Measurements from ENCODE around the gene SGTA.

Gene SGTA

GRCh38 chr19:2809387-2810140 is 26.5 kb upstream of the SGTA start:
- POLR2A ChIA-PET: no interaction called here

GRCh38 chr19:2808129-2808941 is 25.3 kb upstream of the SGTA start:
- ChIA-PET CTCF (no interaction called here), POLR2A (no interaction called here)
- TF ChIP-seq CTCF (IDR thresholded peaks at IDR 0.05; ENCODE audit: control extremely low read depth, extremely low read depth, low read depth, missing control alignments): no peak
- no peak for DNase-seq (ENCODE audit: extremely low spot score)

More at GRCh38 chr19:2809387-2810140, 26.5 kb upstream of the SGTA start:
- DNase-seq (ENCODE audit: extremely low spot score): no peak
- CTCF ChIA-PET: no interaction called here
- no peak for TF ChIP-seq CTCF (IDR thresholded peaks at IDR 0.05; ENCODE audit: control extremely low read depth, extremely low read depth, low read depth, missing control alignments)

DNA sequence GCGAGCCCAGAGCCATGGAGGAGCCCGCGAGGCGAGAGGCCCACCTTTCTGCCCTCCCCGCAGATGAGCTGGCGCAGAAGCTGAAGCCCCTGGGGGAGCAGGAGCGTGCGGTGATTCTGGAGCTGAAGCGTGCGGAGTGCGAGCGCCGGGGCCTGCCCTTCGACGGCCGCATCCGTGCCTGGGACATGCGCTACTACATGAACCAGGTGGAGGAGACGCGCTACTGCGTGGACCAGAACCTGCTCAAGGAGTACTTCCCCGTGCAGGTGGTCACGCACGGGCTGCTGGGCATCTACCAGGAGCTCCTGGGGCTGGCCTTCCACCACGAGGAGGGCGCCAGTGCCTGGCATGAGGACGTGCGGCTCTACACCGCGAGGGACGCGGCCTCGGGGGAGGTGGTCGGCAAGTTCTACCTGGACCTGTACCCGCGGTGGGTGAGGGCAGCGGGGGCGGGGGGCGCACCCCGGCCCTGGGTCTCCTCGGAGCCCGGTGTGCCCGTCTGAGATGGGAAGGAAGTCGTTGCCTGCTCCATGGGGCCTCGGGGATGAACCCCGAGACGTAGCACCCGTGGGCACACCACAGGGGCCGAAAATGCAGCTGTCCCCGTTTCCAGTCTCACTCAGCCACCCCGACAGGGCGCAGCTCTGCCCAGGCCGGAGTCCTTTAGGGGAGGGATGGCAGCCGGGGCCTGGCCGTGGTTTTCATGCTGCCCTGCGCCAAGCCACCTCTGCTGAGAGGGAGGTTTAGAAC is 24.5 kb upstream of the SGTA start:
- no peak for DNase-seq (ENCODE audit: extremely low spot score)
- CTCF ChIA-PET: no interaction called here
- no peak for TF ChIP-seq CTCF (IDR thresholded peaks at IDR 0.05; ENCODE audit: control extremely low read depth, extremely low read depth, low read depth, missing control alignments)
- POLR2A ChIA-PET: no interaction called here

- no peak for TF ChIP-seq CTCF (IDR thresholded peaks at IDR 0.05; ENCODE audit: control extremely low read depth, extremely low read depth, low read depth, missing control alignments)
- CTCF ChIA-PET: no interaction called here
- DNase-seq (ENCODE audit: extremely low spot score): no peak
- POLR2A ChIA-PET: no interaction called here
Observed at GRCh38 chr19:2806736-2807378, 23.8 kb upstream of the SGTA start.

- ChIA-PET POLR2A (no interaction called here), CTCF (no interaction called here)
- no peak for TF ChIP-seq CTCF (IDR thresholded peaks at IDR 0.05; ENCODE audit: control extremely low read depth, extremely low read depth, low read depth, missing control alignments)
- DNase-seq (ENCODE audit: extremely low spot score): no peak
Observed at GRCh38 chr19:2805991-2806649, 23.0 kb upstream of the SGTA start.
